Fibroblast of lung (primary cell): ENCODE results near the gene ARFGAP1. TPM values are rescaled to one million over a fixed set of nuclear protein-coding genes. Genes with fewer than 3 reads are reported as not detected.

Experiments used
- DNase-seq, 2 donors: peaks; one replicate each; pipeline versions ENCODE4 v3.0.0 to v3.0.0-alpha.2; 2010; ENCODE audit warnings: low read depth in 2 of 2
- H2AFZ ChIP-seq: 2 replicates; pipeline ENCODE4 v1.5.1; 2012; ENCODE audit warnings: low read length, control low read depth, inconsistent platforms
- H3K27ac ChIP-seq: 2 replicates; pipeline ENCODE4 v1.5.1; 2011; ENCODE audit warnings: low read length, control low read depth; ENCODE audit not compliant: insufficient read depth
- H3K27me3 ChIP-seq: 2 replicates; pipeline ENCODE4 v1.5.1; 2011; ENCODE audit warnings: mild to moderate bottlenecking, low read length; ENCODE audit not compliant: control insufficient read depth, insufficient read depth
- H3K36me3 ChIP-seq: 2 replicates; pipeline ENCODE4 v1.5.1; 2011; ENCODE audit warnings: low read length; ENCODE audit not compliant: control insufficient read depth, insufficient read depth
- H3K4me1 ChIP-seq: 2 replicates; pipeline ENCODE4 v1.5.1; 2011; ENCODE audit warnings: low read length; ENCODE audit not compliant: control insufficient read depth, insufficient read depth; ENCODE audit errors: extremely low read depth
- H3K4me2 ChIP-seq: 2 replicates; pipeline ENCODE4 v1.5.1; 2011; ENCODE audit warnings: low read length, control low read depth; ENCODE audit not compliant: insufficient read depth; ENCODE audit errors: extremely low read depth
- H3K4me3 ChIP-seq, 4 experiments: fragments of 200-600 bp in 1 of 4; sonication (generic) in 1 of 4; replicated peaks in 1 of 4; 2 replicates each; pipeline ENCODE4 v1.5.1; 2011 to 2016; ENCODE audit warnings: low read length in 4 of 4, low read depth in 3 of 4, mild to moderate bottlenecking in 3 of 4, control low read depth in 2 of 4, inconsistent platforms in 1 of 4, mixed read lengths in 1 of 4; ENCODE audit not compliant: insufficient read depth in 1 of 4; ENCODE audit errors: control extremely low read depth in 1 of 4
- H3K79me2 ChIP-seq: 2 replicates; pipeline ENCODE4 v1.5.1; 2012; ENCODE audit warnings: mild to moderate bottlenecking, low read length, inconsistent platforms; ENCODE audit not compliant: control insufficient read depth, insufficient read depth
- H3K9ac ChIP-seq: 2 replicates; pipeline ENCODE4 v1.5.1; 2011; ENCODE audit warnings: mild to moderate bottlenecking, low read length, control low read depth; ENCODE audit not compliant: insufficient read depth
- H3K9me3 ChIP-seq: 2 replicates; pipeline ENCODE4 v1.5.1; 2012; ENCODE audit warnings: low read depth, low read length; ENCODE audit not compliant: control insufficient read depth, insufficient read depth
- H4K20me1 ChIP-seq: 2 replicates; pipeline ENCODE4 v1.5.1; 2011; ENCODE audit warnings: low read length; ENCODE audit not compliant: control insufficient read depth, insufficient read depth; ENCODE audit errors: extremely low read depth
- EZH2 ChIP-seq: IDR thresholded peaks from 2 replicates; pipeline ENCODE4 v1.5.1; 2012; ENCODE audit warnings: low read length, control low read depth, mild to moderate bottlenecking; ENCODE audit errors: missing control alignments
- polyA plus RNA-seq, 2 donors: library from polyadenylated mRNA; depleted of rRNA in 1 of 2; stranded (reverse) in 1 of 2; unstranded in 1 of 2; fragments of >200 nt; gene quantifications; 2 replicates each; pipeline ENCODE4 v1.2.1, GENCODE V29; 2011 to 2012; ENCODE audit warnings: missing spikeins in 1 of 2
- total RNA-seq: library from RNA; depleted of rRNA; stranded (reverse); fragments of >200 nt; gene quantifications from 2 replicates; pipeline ENCODE4 v1.2.1, GENCODE V29; 2014
- TF ChIP-seq, protein P1 (sequence below), 2 donors: IDR thresholded peaks in 1 of 2; conservative IDR thresholded peaks in 1 of 2; 1 replicate in 1 of 2; 2 replicates in 1 of 2; pipeline ENCODE4 v1.5.1; 2011 to 2012; ENCODE audit warnings: low read length in 2 of 2, control low read depth in 1 of 2, inconsistent platforms in 1 of 2, low read depth in 1 of 2, mild to moderate bottlenecking in 1 of 2

The ARFGAP1 gene
- total and polyA plus RNA-seq, 2 donors (not counting 1 experiment from before 2014, with no cell fraction given) = 37.6 to 42.9 TPM

DNA sequence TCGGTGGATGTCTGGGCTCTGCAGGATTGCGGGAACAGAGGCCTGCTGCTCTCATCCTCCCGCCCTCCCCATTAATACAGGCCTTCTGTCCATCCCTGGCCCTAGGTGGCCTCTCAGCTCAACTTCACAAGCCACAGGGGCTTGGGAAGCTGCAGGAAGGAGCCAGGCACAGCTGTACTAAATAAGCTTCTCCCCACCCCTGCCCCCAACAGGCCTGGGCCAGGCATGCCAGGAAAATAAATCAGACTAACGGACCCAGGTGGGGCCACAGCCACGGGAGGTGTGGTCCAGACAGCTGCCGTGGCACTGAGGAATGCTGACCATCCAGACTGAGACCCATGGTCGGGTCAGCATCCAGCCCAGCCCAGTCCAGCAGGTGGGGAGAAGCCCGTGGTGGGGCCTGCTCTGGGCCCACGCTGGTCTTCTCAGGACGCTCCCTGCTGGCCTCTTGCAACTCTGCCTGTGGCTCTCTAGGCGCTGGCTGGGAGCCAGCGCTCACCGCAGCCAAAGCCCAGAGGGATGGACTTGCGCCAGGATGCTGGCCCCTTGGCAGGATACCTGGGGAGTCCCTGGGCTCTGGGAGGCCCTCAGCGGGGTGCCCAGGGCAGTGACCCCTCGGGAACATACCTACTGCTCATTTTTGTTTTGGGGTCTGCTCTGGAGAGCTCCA lies 48.1 kb upstream of the ARFGAP1 start:
- Histone ChIP-seq H3K27ac (no peak overlapping the region), H3K4me2 (no peak overlapping the region), H3K4me3 (no peak overlapping the region), H2AFZ (no peak overlapping the region), H3K79me2 (no peaks in the 10 kb centered on the region), H3K36me3 (no peaks in the 10 kb centered on the region), H3K27me3 (peaks cover 11% of the 10 kb centered on the region), H3K9ac (no peak overlapping the region), H3K9me3 (no peaks in the 10 kb centered on the region), H3K4me1 (peaks cover 2% of the 10 kb centered on the region), H4K20me1 (no peaks in the 10 kb centered on the region)
- DNase-seq = peak; percentile 51 to 77
- TF ChIP-seq EZH2 = no peak
- TF ChIP-seq, protein P1, sequence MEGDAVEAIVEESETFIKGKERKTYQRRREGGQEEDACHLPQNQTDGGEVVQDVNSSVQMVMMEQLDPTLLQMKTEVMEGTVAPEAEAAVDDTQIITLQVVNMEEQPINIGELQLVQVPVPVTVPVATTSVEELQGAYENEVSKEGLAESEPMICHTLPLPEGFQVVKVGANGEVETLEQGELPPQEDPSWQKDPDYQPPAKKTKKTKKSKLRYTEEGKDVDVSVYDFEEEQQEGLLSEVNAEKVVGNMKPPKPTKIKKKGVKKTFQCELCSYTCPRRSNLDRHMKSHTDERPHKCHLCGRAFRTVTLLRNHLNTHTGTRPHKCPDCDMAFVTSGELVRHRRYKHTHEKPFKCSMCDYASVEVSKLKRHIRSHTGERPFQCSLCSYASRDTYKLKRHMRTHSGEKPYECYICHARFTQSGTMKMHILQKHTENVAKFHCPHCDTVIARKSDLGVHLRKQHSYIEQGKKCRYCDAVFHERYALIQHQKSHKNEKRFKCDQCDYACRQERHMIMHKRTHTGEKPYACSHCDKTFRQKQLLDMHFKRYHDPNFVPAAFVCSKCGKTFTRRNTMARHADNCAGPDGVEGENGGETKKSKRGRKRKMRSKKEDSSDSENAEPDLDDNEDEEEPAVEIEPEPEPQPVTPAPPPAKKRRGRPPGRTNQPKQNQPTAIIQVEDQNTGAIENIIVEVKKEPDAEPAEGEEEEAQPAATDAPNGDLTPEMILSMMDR (conservative IDR thresholded peaks at IDR 0.05 in 1 of 2, IDR thresholded peaks at IDR 0.05 in 1 of 2; ENCODE audit: low read depth in 1 of 2, low read length in 2 of 2) = peak in 1 of 2 donors; percentile 29

DNA sequence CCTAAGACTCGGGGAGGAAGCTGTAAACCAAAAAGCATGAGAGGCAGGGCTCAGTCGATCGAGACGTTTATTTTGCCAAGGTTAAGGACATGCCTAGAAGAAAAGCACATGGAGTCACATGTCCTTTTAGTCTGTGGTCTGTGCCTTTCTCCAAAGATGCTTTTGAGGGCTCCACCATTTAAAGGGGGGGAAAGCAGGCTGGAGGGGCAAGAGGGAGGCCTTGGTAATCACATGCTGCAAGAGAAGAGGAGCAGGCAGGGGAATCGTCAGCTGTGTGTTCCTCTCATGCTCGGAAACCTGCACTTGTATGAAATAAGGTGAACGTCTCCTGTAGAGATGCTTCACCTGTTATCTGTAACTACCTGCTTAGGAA lies 47.5 kb upstream of the ARFGAP1 start:
- H3K9ac ChIP-seq = no peak overlapping the region
- no peak overlapping the region for H3K27ac ChIP-seq
- H3K4me3 ChIP-seq = no peak overlapping the region
- no peaks in the 10 kb centered on the region for H3K79me2 ChIP-seq
- H3K27me3 ChIP-seq = peaks cover 13% of the 10 kb centered on the region
- no peak overlapping the region for H2AFZ ChIP-seq
- DNase-seq = peak in 1 of 2 donors; percentile 26
- H3K4me1 ChIP-seq = peaks cover 2% of the 10 kb centered on the region
- no peak for TF ChIP-seq EZH2
- TF ChIP-seq, protein P1 (conservative IDR thresholded peaks at IDR 0.05 in 1 of 2, IDR thresholded peaks at IDR 0.05 in 1 of 2; ENCODE audit: low read depth in 1 of 2, low read length in 2 of 2) = no peak
- H3K36me3 ChIP-seq = no peaks in the 10 kb centered on the region
- no peak overlapping the region for H3K4me2 ChIP-seq
- no peaks in the 10 kb centered on the region for H4K20me1 ChIP-seq
- H3K9me3 ChIP-seq = no peaks in the 10 kb centered on the region

DNA sequence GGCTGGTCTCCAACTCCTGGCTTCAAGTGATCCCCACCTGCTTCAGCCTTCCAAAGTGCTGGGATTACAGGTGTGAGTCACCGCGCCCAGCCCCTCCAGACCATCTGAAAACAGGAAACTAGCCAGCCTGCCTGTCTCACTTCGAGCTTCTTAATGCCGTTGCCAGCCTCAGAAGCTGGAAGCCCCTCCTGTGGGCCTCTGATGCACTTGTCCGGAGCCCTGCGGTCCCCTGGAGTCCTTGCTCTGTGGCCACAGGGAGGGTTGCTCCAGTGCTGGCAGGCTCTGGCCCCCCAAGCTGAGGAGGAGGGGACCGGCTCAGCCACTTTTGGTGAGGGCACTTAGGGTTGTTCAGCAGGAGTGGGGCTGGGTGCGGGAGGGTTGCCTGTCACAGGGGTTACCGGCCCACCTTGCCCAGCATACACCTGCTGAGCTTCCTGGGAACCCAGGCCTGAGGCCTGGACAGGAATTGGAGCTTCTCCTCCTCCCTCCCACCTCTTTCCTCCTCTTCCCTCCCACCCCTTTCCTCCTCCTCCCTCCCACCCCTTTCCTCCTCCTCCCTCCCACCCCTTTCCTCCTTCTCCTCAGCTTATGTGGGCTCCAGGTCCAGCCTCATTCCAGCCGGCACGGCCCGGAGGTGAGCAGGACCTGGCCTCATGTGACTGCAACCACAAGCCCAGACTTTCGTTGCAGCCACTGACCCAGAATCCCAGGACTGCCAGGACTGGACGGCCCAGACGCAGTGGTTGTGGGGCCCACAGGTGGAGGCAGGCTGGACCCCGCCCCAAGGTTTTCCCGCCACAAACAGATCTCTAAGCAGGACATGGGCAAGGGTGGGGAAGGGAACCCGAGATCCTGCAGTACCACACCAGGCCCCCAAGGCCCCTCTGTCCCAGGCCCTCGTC lies 46.3 kb upstream of the ARFGAP1 start:
- no peak overlapping the region for H3K4me3 ChIP-seq
- DNase-seq = peak in 1 of 2 donors; percentile 43
- H3K36me3 ChIP-seq = no peaks in the 10 kb centered on the region
- H3K27me3 ChIP-seq = peaks cover 6% of the 10 kb centered on the region
- no peak overlapping the region for H3K4me2 ChIP-seq
- H3K9ac ChIP-seq = no peak overlapping the region
- H2AFZ ChIP-seq = no peak overlapping the region
- TF ChIP-seq, protein P1 (conservative IDR thresholded peaks at IDR 0.05 in 1 of 2, IDR thresholded peaks at IDR 0.05 in 1 of 2; ENCODE audit: low read depth in 1 of 2, low read length in 2 of 2) = no peak
- no peak for TF ChIP-seq EZH2
- no peaks in the 10 kb centered on the region for H3K9me3 ChIP-seq
- peaks cover 7% of the 10 kb centered on the region for H3K4me1 ChIP-seq
- H3K79me2 ChIP-seq = no peaks in the 10 kb centered on the region
- no peaks in the 10 kb centered on the region for H4K20me1 ChIP-seq
- no peak overlapping the region for H3K27ac ChIP-seq
